ENCODE data around the gene PDE7B.

PDE7B gene

GRCh38 chr6:136244061-136244616 is 392.6 kb downstream of the PDE7B start:
- no peak for DNase-seq (ENCODE audit: low read depth)
